B cell (primary cell): ENCODE data around the gene PGGHG.

ENCODE experiments used
- EZH2 ChIP-seq: IDR thresholded peaks from 2 replicates; pipeline ENCODE4 v1.6.1; 2012; ENCODE audit warnings: borderline replicate concordance, low read depth, mild to moderate bottlenecking, moderate library complexity, low read length; ENCODE audit not compliant: insufficient read depth, poor library complexity, severe bottlenecking
- TF ChIP-seq, protein P1 (sequence below): fragments of 200-600 bp; IDR thresholded peaks from one replicate; pipeline ENCODE4 v1.8.0; 2022; ENCODE audit warnings: antibody characterized with exemption, mild to moderate bottlenecking

DNA sequence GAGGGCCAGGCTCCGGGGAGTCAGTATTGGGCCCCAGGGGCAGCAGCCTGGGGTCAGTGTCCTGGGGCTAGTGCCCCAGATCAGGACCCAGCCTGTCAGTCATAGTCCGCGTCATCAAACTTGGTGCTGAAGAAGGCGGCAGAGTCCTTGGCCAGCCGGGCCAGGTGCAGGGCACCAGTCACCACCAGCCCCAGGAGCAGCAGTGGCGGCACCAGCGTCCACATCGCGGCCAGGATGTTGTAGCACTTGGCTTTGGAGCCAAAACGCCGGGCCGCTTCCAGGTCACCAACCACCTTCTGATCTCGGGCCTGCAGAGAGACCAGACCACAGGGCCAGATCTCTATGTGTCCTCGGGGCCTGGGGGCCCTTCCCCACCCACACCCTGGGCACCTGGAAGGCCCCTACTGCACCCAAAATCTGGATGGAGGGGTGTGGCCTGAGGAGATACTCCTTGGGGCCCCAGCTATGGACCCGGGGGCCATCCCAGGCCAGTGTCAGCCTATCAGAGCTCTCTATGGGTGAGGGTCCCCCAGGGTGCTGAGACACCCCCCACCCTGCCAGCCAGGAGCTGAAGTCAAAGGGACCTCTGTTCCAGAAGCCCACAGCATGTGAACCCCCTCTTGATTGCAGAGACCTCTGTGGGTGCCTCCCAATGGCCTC, 9.6 kb downstream of the PGGHG start:
- TF ChIP-seq, protein P1, sequence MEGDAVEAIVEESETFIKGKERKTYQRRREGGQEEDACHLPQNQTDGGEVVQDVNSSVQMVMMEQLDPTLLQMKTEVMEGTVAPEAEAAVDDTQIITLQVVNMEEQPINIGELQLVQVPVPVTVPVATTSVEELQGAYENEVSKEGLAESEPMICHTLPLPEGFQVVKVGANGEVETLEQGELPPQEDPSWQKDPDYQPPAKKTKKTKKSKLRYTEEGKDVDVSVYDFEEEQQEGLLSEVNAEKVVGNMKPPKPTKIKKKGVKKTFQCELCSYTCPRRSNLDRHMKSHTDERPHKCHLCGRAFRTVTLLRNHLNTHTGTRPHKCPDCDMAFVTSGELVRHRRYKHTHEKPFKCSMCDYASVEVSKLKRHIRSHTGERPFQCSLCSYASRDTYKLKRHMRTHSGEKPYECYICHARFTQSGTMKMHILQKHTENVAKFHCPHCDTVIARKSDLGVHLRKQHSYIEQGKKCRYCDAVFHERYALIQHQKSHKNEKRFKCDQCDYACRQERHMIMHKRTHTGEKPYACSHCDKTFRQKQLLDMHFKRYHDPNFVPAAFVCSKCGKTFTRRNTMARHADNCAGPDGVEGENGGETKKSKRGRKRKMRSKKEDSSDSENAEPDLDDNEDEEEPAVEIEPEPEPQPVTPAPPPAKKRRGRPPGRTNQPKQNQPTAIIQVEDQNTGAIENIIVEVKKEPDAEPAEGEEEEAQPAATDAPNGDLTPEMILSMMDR: no peak
- TF ChIP-seq EZH2: no peak
